SK-MEL-5 (cell line): ENCODE data around the gene SYT3. TPM values are rescaled to one million over a fixed set of nuclear protein-coding genes. Genes with fewer than 3 reads are reported as not detected.
"Not testable (repeated sequence)": the region's sequence is repeated elsewhere in the genome, so short reads cannot be mapped to it uniquely, and the experiment has no call there.

Source experiments
- DNase-seq: peaks from one replicate; pipeline ENCODE4 v3.0.0-alpha.2; 2016; ENCODE audit warnings: low read depth, low spot score
- in situ Hi-C: cut with HindIII; loops from 2 replicates; pipeline ENCODE4 v1.10.0; 2016; ENCODE audit warnings: low sequenced_read_pairs, high pct_unique_total_duplicates, low pct_unique_long_range_greater_than_20kb
- total RNA-seq: library from RNA; depleted of rRNA; stranded (reverse); fragments of >200 nt; shearing (Covaris generic); gene quantifications from 2 replicates; pipeline ENCODE4 v1.2.3, GENCODE V29; 2014

The SYT3 gene
- total RNA-seq, 1 experiment from 2014 or later: 0.55 TPM

- in situ Hi-C loops, DNase-seq: not testable (repeated sequence)
Measured at GRCh38 chr19:50620394-50620906, 19.2 kb downstream of the SYT3 start.

GRCh38 chr19:50619184-50619583 lies 20.5 kb downstream of the SYT3 start:
- DNase-seq, in situ Hi-C loops: not testable (repeated sequence)

DNA sequence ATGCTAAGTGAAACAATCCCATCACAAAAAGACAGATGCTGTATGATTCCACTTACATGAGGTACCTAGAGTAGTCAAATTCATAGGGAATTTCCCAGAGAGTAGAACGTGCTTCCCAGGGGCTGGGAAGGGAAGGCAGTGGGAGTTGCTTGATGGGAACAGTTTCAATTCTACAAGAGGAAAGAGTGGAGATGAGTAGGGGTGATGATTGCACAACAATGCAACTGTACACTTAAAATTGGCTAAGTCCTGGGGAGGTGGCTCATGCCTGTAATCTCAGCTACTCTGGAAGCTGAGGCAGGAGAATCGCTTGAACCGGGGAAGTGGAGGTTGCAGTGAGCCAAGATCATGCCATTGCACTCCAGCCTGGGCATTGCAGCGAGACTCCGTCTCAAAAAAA lies 21.3 kb downstream of the SYT3 start:
- in situ Hi-C loops, DNase-seq: not testable (repeated sequence)

- DNase-seq, in situ Hi-C loops: not testable (repeated sequence)
Measured at GRCh38 chr19:50612504-50613404, 26.9 kb downstream of the SYT3 start.

DNA sequence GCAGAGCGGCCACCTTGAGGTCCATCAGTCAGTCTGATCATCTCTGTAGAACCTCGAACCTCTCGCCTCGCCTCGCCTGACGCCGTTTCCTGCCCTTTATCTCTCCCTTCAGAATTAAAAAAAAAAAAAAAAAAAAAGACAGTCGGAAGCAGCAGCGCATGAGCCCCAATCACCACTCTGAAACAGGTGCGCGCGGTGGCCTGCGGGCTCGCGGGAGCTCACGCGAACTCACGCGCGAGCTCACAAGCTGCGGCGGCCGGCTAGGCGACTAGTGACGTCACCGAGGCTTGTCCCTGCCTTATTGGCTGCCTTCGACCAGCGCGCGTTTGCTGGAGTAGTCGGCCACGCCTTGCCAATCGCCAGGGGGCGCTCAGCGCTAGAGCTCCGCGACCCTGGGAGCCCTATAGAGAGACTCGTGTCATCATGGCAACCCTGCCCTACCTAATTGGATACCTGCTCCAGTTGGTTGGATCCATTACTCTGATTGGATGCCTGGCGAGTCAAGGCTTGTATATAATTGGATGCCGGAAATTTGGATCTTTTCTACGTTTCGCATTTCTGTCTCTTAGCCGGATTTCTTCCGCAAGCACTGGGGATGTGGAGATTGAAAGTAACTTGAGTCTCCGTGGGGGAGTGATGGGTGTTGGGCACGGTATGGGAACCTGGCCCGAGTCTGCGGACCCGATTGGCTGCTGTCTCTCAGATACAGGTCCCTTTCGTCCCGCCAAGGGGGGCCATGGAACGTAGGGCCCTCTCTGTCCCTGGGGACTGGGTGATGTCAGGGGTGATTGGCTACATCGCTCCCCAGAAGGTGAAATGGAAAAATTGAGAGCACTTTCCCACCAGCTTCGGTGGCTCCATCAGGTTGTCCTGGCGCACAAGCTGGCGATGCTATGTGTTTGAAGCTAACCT lies 31.6 kb downstream of the SYT3 start:
- in situ Hi-C loops: no loop called here

DNA sequence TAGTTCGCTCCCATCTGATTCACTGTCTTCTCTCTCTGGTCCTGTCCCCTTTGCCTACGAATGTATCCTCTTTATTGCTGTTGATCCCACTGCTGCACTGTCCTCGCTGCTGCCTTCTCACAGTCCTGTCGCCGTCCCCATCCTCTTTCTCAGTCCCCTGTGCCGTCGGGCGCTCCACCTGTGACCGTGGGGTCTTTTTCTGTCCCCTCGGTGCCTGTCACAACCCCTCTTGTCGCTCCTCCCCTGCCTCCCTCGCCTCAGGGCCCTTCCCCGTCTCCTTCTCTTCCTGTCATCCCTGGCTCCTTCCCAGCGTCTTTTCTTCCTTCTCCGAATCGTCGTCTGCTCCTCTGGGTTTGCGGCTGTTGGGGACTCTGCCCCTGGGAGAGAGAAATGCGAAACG lies 32.3 kb downstream of the SYT3 start:
- in situ Hi-C loops: no loop called here
- no peak for DNase-seq

More for the DNA sequence above, 31.6 kb downstream of the SYT3 start:
- DNase-seq: peak; percentile 97

DNA sequence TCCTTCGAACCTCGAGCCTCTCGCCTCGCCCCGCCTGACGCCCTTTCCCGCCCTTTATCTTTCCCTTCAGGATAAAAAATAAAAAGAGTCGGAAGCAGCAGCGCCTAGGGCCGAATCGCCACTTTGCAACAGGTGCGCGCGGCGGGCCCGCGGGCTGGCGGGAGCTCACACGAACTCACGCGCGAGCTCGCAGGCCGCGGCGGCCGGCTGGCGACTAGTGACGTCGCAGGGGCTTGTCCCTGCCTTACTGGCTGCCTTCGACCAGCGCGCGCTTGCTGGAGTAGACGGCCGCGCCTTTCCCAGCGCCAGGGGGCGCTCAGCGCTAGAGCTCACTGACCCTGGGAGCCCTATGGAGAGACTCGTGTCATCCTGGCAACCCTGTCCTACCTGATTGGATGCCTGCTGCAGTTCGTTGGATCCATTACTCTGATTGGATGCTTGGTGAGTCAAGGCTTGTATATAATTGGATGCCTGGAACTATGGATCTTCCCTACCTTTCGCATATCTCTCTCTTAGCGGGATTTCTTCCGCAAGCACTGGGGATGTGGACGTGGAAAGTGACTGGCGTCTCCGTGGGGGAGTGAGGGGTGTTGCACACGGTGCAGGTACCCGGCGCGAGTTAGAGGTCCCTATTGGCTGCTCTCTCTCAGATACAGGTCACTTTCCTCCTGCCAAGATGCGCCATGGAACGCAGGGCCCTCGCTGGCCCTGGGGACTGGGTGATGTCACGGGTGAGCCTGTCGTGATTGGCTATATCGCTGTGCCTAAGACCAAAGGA lies 33.4 kb downstream of the SYT3 start:
- peak; percentile 94 for DNase-seq
- in situ Hi-C loops: not testable (repeated sequence)

DNA sequence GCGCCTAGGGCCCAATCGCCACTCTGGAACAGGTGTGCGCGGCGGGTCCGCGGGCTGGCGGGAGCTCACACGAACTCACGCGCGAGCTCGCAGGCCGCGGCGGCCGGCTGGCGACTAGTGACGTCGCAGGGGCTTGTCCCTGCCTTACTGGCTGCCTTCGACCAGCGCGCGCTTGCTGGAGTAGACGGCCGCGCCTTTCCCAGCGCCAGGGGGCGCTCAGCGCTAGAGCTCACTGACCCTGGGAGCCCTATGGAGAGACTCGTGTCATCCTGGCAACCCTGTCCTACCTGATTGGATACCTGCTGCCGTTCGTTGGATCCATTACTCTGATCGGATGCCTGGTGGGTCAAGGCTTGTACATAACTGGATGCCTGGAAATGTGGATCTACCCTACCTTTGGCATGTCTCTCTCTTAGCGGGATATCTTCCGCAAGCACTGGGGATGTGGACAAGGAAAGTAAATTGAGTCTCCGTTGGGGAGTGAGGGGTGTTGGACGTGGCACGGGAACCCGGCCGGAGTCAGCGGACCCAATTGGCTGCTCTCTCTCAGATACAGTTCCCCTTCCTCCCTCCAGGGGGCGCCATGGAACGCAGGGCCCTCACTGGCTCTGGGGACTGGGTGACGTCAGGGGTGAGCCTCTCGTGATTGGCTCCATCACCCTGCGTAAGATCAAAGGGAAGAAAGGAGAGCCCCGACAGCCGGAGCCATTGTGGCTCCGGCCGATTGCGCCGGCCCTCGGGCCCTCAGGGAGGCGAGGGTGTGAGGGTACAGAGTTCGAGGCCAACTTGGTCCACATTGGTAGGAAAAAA lies 35.2 kb downstream of the SYT3 start:
- peak; percentile 51 for DNase-seq
- in situ Hi-C loops: not testable (repeated sequence)

GRCh38 chr19:50602935-50603334 lies 36.7 kb downstream of the SYT3 start:
- no peak for DNase-seq
- in situ Hi-C loops: no loop called here

DNA sequence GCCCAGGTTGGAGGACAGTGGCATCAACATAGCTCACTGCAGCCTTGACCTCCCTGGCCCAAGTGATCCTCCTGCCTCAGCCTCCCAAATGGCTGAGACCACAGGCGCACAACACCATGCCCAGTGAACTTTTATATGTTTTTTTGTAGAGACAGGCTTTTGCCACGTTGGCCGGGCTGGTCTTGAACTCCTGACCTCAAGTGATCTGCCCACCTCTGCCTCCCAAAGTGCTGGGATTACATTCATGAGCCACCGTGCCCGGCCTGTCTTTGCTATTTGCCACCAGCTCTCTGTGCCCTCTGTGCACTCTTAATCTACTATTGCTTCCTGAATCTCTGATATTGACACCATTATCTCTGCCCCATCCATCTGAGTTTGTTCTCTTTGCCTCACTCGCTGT lies 37.2 kb downstream of the SYT3 start:
- DNase-seq: no peak
- in situ Hi-C loops: no loop called here

GRCh38 chr19:50602089-50602422 lies 37.6 kb downstream of the SYT3 start:
- no peak for DNase-seq
- in situ Hi-C loops: no loop called here

DNA sequence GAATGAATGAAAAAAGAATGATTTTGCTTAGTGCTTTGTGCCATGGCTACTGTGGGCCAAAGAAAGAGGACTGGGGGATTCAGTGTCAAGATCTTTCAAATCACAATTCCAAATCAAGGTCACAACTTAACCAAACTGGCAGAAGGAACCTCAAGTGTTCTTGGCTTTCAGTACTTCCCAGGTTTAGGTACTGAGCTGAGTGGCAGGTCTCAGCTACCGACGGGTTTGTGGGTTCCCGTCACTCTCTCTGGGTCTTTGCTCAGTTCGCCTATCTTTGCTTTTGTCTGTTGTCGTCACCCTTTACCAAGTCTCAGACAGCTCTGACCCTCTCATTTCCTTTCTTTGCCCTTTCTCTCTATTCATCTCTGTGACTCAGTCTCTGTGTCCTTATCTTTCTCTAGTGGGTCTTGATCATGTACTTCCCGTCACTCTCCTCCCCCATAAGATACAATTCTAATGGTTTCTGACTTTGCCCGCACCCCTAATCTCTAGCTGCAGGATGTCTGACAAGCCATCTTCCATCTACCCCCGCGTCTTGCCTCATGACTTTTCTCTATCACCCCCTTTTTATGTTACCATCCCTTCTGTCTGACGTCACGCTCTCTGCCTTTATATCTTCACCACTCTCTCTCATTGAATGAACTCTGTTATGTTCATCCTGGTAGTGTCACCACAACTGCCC lies 38.1 kb downstream of the SYT3 start:
- in situ Hi-C loops: no loop called here
- DNase-seq: no peak

DNA sequence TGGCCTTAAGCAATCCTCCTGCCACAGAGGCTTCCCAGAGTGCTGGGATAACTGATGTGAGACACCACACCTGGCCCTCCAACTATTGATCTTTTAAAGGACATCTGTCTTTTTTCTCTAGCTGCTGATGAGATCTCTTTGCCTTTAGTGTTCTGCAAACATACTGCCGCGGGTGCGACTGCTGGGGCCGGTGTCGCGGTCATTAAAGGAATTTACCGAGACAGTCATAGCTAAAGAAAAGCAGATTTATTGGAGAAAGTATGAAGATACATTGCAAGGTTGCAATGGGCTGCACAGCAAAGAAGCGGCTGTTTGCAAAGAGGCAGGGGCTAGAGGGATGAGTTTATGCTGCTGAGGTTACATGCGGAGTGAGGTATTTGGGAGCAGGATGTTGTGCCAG lies 40.3 kb downstream of the SYT3 start:
- no peak for DNase-seq
- in situ Hi-C loops: no loop called here

DNA sequence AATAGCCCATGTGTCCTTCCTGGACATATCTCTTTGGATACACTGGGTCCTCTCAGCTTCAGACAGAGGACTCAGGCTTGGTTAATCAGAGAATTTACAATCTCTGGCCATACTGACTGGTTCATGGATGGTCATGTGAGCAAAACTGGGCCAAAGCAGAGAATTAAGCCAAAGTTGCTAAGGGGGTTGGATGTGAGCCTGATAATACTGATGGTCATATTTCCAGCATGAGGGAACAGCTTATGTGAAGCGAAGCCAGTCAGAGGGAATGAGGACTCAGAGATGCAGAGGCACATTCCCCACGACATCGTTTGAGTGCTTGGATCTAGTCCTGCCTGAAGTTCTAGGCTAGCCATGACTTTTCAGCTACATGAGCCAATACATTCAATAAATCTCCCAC lies 49.5 kb downstream of the SYT3 start:
- no peak for DNase-seq
- in situ Hi-C loops: no loop called here

- in situ Hi-C loops, DNase-seq: not testable (repeated sequence)
Measured at GRCh38 chr19:50581795-50582660, 57.7 kb downstream of the SYT3 start.
